H9 (cell line): ENCODE data around the gene ASCC2. TPM values are rescaled to one million over a fixed set of nuclear protein-coding genes. Genes with fewer than 3 reads are reported as not detected.

ENCODE experiments used
- DNase-seq: peaks from one replicate; pipeline ENCODE4 v3.0.0-alpha.2; 2017
- H2AFZ ChIP-seq: one replicate; pipeline ENCODE4 v1.6.1; 2013; ENCODE audit warnings: mild to moderate bottlenecking, low read length, control low read depth, moderate library complexity
- H2AK5ac ChIP-seq: 2 replicates; pipeline ENCODE4 v1.6.1; 2013; ENCODE audit warnings: low read length, control low read depth, mixed read lengths; ENCODE audit not compliant: insufficient read length
- H2BK120ac ChIP-seq: one replicate; pipeline ENCODE4 v1.6.1; 2013; ENCODE audit warnings: low read depth, mild to moderate bottlenecking, low read length, control low read depth, inconsistent platforms; ENCODE audit not compliant: poor library complexity, severe bottlenecking
- H2BK12ac ChIP-seq: 2 replicates; pipeline ENCODE4 v1.6.1; 2013; ENCODE audit warnings: low read length, control low read depth, mixed read lengths, low read depth; ENCODE audit not compliant: insufficient read length
- H2BK15ac ChIP-seq: 2 replicates; pipeline ENCODE4 v1.6.1; 2013; ENCODE audit warnings: low read depth, low read length, control low read depth
- H2BK20ac ChIP-seq: one replicate; pipeline ENCODE4 v1.6.1; 2013; ENCODE audit warnings: low read depth, mild to moderate bottlenecking, low read length, control low read depth, inconsistent platforms; ENCODE audit not compliant: poor library complexity, severe bottlenecking
- H2BK5ac ChIP-seq: 2 replicates; pipeline ENCODE4 v1.6.1; 2013; ENCODE audit warnings: low read length, control low read depth, mixed read lengths; ENCODE audit not compliant: insufficient read length
- H3K14ac ChIP-seq: 2 replicates; pipeline ENCODE4 v1.6.1; 2013; ENCODE audit warnings: low read length, control low read depth; ENCODE audit not compliant: insufficient read depth
- H3K18ac ChIP-seq: 2 replicates; pipeline ENCODE4 v1.6.1; 2013; ENCODE audit warnings: low read depth, mild to moderate bottlenecking, mixed read lengths, low read length, control low read depth; ENCODE audit not compliant: insufficient read length
- H3K23ac ChIP-seq: 2 replicates; pipeline ENCODE4 v1.6.1; 2013; ENCODE audit warnings: low read length, control low read depth, mixed read lengths, low read depth; ENCODE audit not compliant: insufficient read length
- H3K23me2 ChIP-seq: 2 replicates; pipeline ENCODE4 v1.6.1; 2013; ENCODE audit warnings: low read depth, mild to moderate bottlenecking, mixed read lengths, low read length, control low read depth; ENCODE audit not compliant: insufficient read length, poor library complexity, severe bottlenecking
- H3K27ac ChIP-seq: 2 replicates; pipeline ENCODE4 v1.5.1; 2013; ENCODE audit warnings: low read length, control low read depth, mixed read lengths, low read depth; ENCODE audit not compliant: insufficient read length
- H3K27me3 ChIP-seq: 2 replicates; pipeline ENCODE4 v1.6.1; 2013; ENCODE audit warnings: low read length, control low read depth, inconsistent platforms; ENCODE audit not compliant: insufficient read depth
- H3K4ac ChIP-seq: 2 replicates; pipeline ENCODE4 v1.6.1; 2013; ENCODE audit warnings: low read depth, mild to moderate bottlenecking, control low read depth, inconsistent platforms, low read length, moderate library complexity
- H3K4me1 ChIP-seq: 2 replicates; pipeline ENCODE4 v1.6.1; 2013; ENCODE audit warnings: low read length, control low read depth, inconsistent platforms; ENCODE audit not compliant: insufficient read depth
- H3K4me2 ChIP-seq: 2 replicates; pipeline ENCODE4 v1.6.1; 2013; ENCODE audit warnings: low read length, control low read depth, mixed read lengths; ENCODE audit not compliant: insufficient read length, insufficient read depth
- H3K56ac ChIP-seq: 2 replicates; pipeline ENCODE4 v1.6.1; 2013; ENCODE audit warnings: low read depth, mild to moderate bottlenecking, mixed read lengths, low read length, control low read depth; ENCODE audit not compliant: insufficient read length
- H3K79me1 ChIP-seq: 2 replicates; pipeline ENCODE4 v1.6.1; 2013; ENCODE audit warnings: low read depth, mild to moderate bottlenecking, moderate library complexity, low read length, control low read depth, inconsistent platforms; ENCODE audit not compliant: insufficient read depth, poor library complexity, severe bottlenecking
- H3K79me2 ChIP-seq: 2 replicates; pipeline ENCODE4 v1.6.1; 2013; ENCODE audit warnings: low read length, control low read depth, inconsistent platforms; ENCODE audit not compliant: insufficient read depth
- H3K9ac ChIP-seq: 2 replicates; pipeline ENCODE4 v1.6.1; 2013; ENCODE audit warnings: low read length, control low read depth, mixed read lengths; ENCODE audit not compliant: insufficient read length; ENCODE audit errors: extremely low read depth
- H3K9me3 ChIP-seq: one replicate; pipeline ENCODE4 v1.6.1; 2013; ENCODE audit warnings: low read depth, low read length, inconsistent platforms; ENCODE audit not compliant: control insufficient read depth
- H3T11ph ChIP-seq: one replicate; pipeline ENCODE4 v1.6.1; 2013; ENCODE audit warnings: mild to moderate bottlenecking, low read length, control low read depth, inconsistent platforms
- H4K20me1 ChIP-seq: one replicate; pipeline ENCODE4 v1.6.1; 2013; ENCODE audit not compliant: control insufficient read depth, insufficient read length, insufficient read depth
- H4K5ac ChIP-seq: 2 replicates; pipeline ENCODE4 v1.6.1; 2013; ENCODE audit warnings: low read depth, mild to moderate bottlenecking, mixed read lengths, low read length, control low read depth; ENCODE audit not compliant: insufficient read length
- H4K8ac ChIP-seq: replicated peaks from 2 replicates; pipeline ENCODE4 v1.6.1; 2013; ENCODE audit warnings: low read length, control low read depth, mixed read lengths, low read depth; ENCODE audit not compliant: insufficient read length
- H4K91ac ChIP-seq: 2 replicates; pipeline ENCODE4 v1.6.1; 2013; ENCODE audit warnings: low read depth, mild to moderate bottlenecking, moderate library complexity, mixed read lengths, low read length, control low read depth; ENCODE audit not compliant: insufficient read length
- H3K27ac Mint-ChIP-seq, 3 experiments: 2 replicates in 2 of 3; 3 replicates in 1 of 3; pipeline ENCODE4 v1.8.0; 2020 to 2021; ENCODE audit warnings: mixed read lengths in 3 of 3, mild to moderate bottlenecking in 1 of 3, moderate library complexity in 1 of 3
- H3K27me3 Mint-ChIP-seq: 2 replicates; pipeline ENCODE4 v1.8.0; 2021; ENCODE audit warnings: low read depth, mild to moderate bottlenecking, moderate library complexity, mixed read lengths
- H3K36me3 Mint-ChIP-seq, 3 experiments: 2 replicates in 2 of 3; 3 replicates in 1 of 3; pipeline ENCODE4 v1.8.0; 2020 to 2021; ENCODE audit warnings: low read depth in 3 of 3, mixed read lengths in 3 of 3; ENCODE audit not compliant: insufficient read depth in 1 of 3
- H3K4me1 Mint-ChIP-seq, 2 experiments: 2 replicates each; pipeline ENCODE4 v1.8.0; 2020; ENCODE audit warnings: mixed read lengths in 2 of 2
- H3K4me3 Mint-ChIP-seq, 2 experiments: 2 replicates in 1 of 2; 3 replicates in 1 of 2; pipeline ENCODE4 v1.8.0; 2020 to 2021; ENCODE audit warnings: mild to moderate bottlenecking in 2 of 2, mixed read lengths in 2 of 2, moderate library complexity in 1 of 2
- H3K9me3 Mint-ChIP-seq, 2 experiments: 2 replicates in 1 of 2; 3 replicates in 1 of 2; pipeline ENCODE4 v1.8.0; 2020; ENCODE audit warnings: mild to moderate bottlenecking in 2 of 2, mixed read lengths in 2 of 2, moderate library complexity in 1 of 2
- WGBS: extraction: QIAGEN DNeasy Blood & Tissue Kit; methylation state at CpG from one replicate; pipeline ENCODE4 v1.1.7; 2013; ENCODE audit warnings: missing lambda C conversion rate, low lambda C conversion rate, mixed read lengths; ENCODE audit not compliant: insufficient read length; ENCODE audit errors: extremely low coverage; 5-methylcytosine and 5-hydroxymethylcytosine counted together
- total RNA-seq: library from RNA; stranded (reverse); gene quantifications from 2 replicates; pipeline ENCODE4 v1.2.1, GENCODE V29; 2021
- TF ChIP-seq, protein P1 (sequence below): fragments of 200-600 bp; sonication (generic); conservative IDR thresholded peaks from 3 replicates; pipeline ENCODE4 v1.8.0; 2021; ENCODE audit warnings: antibody characterized with exemption, mild to moderate bottlenecking

ASCC2 gene
- total RNA-seq, 1 experiment from 2014 or later, result 48.2 TPM

DNA sequence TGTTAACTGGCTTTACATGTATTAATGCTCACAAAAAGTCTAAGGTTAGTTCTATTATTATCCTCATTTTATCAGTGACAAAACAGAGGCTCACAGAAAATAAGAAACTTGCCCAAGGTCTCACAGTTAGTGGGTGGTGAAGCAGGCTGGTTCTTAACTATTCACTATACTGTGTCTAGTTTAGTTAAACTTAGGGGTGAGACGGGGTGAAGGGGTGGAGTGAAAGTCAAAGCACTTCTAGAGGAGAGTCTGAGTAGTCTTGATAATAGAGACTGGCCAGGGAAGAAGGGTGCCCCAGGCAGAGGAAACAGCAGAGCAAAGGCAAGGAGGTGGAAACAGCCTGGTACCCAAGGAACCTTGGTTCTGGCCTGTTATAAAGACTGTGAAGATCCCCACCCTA lies 4.0 kb downstream of the ASCC2 start:
- H4K5ac ChIP-seq, result no peak overlapping the region
- no peaks in the 10 kb centered on the region for H3K27me3 ChIP-seq
- no peak overlapping the region for H2AFZ ChIP-seq
- H3K56ac ChIP-seq, result no peak overlapping the region
- no peak overlapping the region for H3K23ac ChIP-seq
- H2BK15ac ChIP-seq, result no peak overlapping the region
- H4K8ac ChIP-seq, result no peak overlapping the region
- no peaks in the 10 kb centered on the region for H3K27me3 Mint-ChIP-seq
- H3K23me2 ChIP-seq, result peaks cover 5% of the 10 kb centered on the region
- H3T11ph ChIP-seq, result no peak overlapping the region
- H2AK5ac ChIP-seq, result no peak overlapping the region
- no peak overlapping the region for H2BK120ac ChIP-seq
- H3K4me3 Mint-ChIP-seq, result no peak overlapping the region
- H3K9me3 Mint-ChIP-seq, result no peaks in the 10 kb centered on the region; a peak in 1 of 5 replicates
- no peak overlapping the region for H4K91ac ChIP-seq
- peaks cover 0 to 26% (median 18%) of the 10 kb centered on the region in 3 experiments; a peak in 6 of 7 replicates for H3K36me3 Mint-ChIP-seq
- H2BK20ac ChIP-seq, result no peak overlapping the region
- no peak overlapping the region for H2BK12ac ChIP-seq
- H3K4me1 ChIP-seq, result no peaks in the 10 kb centered on the region
- no CpG with 5 or more reads among the region's 1 CpG for WGBS
- H3K9ac ChIP-seq, result no peak overlapping the region
- H3K4me1 Mint-ChIP-seq, result peaks cover 14% of the 10 kb centered on the region in 2 experiments
- no peaks in the 10 kb centered on the region for H3K79me1 ChIP-seq
- H3K9me3 ChIP-seq, result no peaks in the 10 kb centered on the region
- no peak overlapping the region for H3K14ac ChIP-seq
- no peak overlapping the region for H3K4me2 ChIP-seq
- no peak overlapping the region for H3K27ac Mint-ChIP-seq
- H3K4ac ChIP-seq, result no peak overlapping the region
- no peak overlapping the region for H3K18ac ChIP-seq
- peaks cover 3% of the 10 kb centered on the region for H4K20me1 ChIP-seq
- no peaks in the 10 kb centered on the region for H3K79me2 ChIP-seq
- H3K27ac ChIP-seq, result no peak overlapping the region
- H2BK5ac ChIP-seq, result no peak overlapping the region
- DNase-seq, result no peak
- TF ChIP-seq, protein P1, sequence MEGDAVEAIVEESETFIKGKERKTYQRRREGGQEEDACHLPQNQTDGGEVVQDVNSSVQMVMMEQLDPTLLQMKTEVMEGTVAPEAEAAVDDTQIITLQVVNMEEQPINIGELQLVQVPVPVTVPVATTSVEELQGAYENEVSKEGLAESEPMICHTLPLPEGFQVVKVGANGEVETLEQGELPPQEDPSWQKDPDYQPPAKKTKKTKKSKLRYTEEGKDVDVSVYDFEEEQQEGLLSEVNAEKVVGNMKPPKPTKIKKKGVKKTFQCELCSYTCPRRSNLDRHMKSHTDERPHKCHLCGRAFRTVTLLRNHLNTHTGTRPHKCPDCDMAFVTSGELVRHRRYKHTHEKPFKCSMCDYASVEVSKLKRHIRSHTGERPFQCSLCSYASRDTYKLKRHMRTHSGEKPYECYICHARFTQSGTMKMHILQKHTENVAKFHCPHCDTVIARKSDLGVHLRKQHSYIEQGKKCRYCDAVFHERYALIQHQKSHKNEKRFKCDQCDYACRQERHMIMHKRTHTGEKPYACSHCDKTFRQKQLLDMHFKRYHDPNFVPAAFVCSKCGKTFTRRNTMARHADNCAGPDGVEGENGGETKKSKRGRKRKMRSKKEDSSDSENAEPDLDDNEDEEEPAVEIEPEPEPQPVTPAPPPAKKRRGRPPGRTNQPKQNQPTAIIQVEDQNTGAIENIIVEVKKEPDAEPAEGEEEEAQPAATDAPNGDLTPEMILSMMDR, result no peak
